Chondrocyte (in vitro differentiated cells): ENCODE data around the gene AGR3. TPM values are rescaled to one million over a fixed set of nuclear protein-coding genes. Genes with fewer than 3 reads are reported as not detected.

Source experiments
- DNase-seq: peaks from one replicate; pipeline ENCODE4 v3.0.0; 2021; ENCODE audit warnings: mixed read lengths, low spot score
- H3K27ac Mint-ChIP-seq: one replicate; pipeline ENCODE4 v1.8.0; 2021; ENCODE audit warnings: mild to moderate bottlenecking, moderate library complexity, mixed read lengths; ENCODE audit not compliant: unreplicated experiment
- H3K27me3 Mint-ChIP-seq: 2 replicates; pipeline ENCODE4 v1.8.0; 2021; ENCODE audit warnings: low read depth, mixed read lengths
- H3K36me3 Mint-ChIP-seq: 2 replicates; pipeline ENCODE4 v1.8.0; 2021; ENCODE audit warnings: low read depth, mixed read lengths
- H3K4me1 Mint-ChIP-seq: 2 replicates; pipeline ENCODE4 v1.8.0; 2021; ENCODE audit warnings: low read depth, mild to moderate bottlenecking, mixed read lengths
- H3K4me3 Mint-ChIP-seq: one replicate; pipeline ENCODE4 v1.8.0; 2021; ENCODE audit warnings: mild to moderate bottlenecking, moderate library complexity, mixed read lengths; ENCODE audit not compliant: unreplicated experiment
- H3K9me3 Mint-ChIP-seq: 2 replicates; pipeline ENCODE4 v1.8.0; 2021; ENCODE audit warnings: low read depth, mixed read lengths
- CTCF ChIP-seq: fragments of 200-600 bp; sonication (generic); IDR thresholded peaks from 2 replicates; pipeline ENCODE4 v1.5.0; 2021; ENCODE audit warnings: antibody characterized with exemption, mild to moderate bottlenecking, moderate library complexity
- total RNA-seq: library from RNA; stranded (reverse); gene quantifications from 3 replicates; pipeline ENCODE4 v1.2.1, GENCODE V29; 2021

Gene AGR3
- total RNA-seq, 1 donor from 2014 or later = not detected

- Mint-ChIP-seq H3K27ac (no peak overlapping the region), H3K27me3 (no peaks in the 10 kb centered on the region), H3K36me3 (peaks cover 2% of the 10 kb centered on the region), H3K4me3 (no peak overlapping the region), H3K9me3 (peaks cover 31% of the 10 kb centered on the region), H3K4me1 (peaks cover 49% of the 10 kb centered on the region)
- DNase-seq = no peak
- no peak for TF ChIP-seq CTCF
These were observed 31.9 kb upstream of the AGR3 start for GRCh38 chr7:16913643-16914042.

- Mint-ChIP-seq H3K4me3 (no peak overlapping the region), H3K27ac (no peak overlapping the region), H3K36me3 (peaks cover 2% of the 10 kb centered on the region), H3K9me3 (peaks cover 31% of the 10 kb centered on the region), H3K27me3 (no peaks in the 10 kb centered on the region), H3K4me1 (peaks cover 43% of the 10 kb centered on the region)
- no peak for DNase-seq
- TF ChIP-seq CTCF = no peak
These were observed 30.8 kb upstream of the AGR3 start for GRCh38 chr7:16912540-16912939.

- Mint-ChIP-seq H3K27me3 (no peaks in the 10 kb centered on the region), H3K9me3 (peaks cover 25% of the 10 kb centered on the region), H3K36me3 (peaks cover 2% of the 10 kb centered on the region), H3K27ac (no peak overlapping the region), H3K4me1 (peaks cover 45% of the 10 kb centered on the region), H3K4me3 (no peak overlapping the region)
- no peak for TF ChIP-seq CTCF
- no peak for DNase-seq
These were observed 26.8 kb upstream of the AGR3 start for GRCh38 chr7:16908561-16908960.

GRCh38 chr7:16905300-16906044, 23.7 kb upstream of the AGR3 start:
- H3K36me3 Mint-ChIP-seq = peaks cover 6% of the 10 kb centered on the region
- no peak overlapping the region for H3K4me3 Mint-ChIP-seq
- no peaks in the 10 kb centered on the region for H3K27me3 Mint-ChIP-seq
- no peak for TF ChIP-seq CTCF
- H3K27ac Mint-ChIP-seq = peak overlapping the region; percentile 33
- peaks cover 45% of the 10 kb centered on the region for H3K4me1 Mint-ChIP-seq
- peaks cover 14% of the 10 kb centered on the region for H3K9me3 Mint-ChIP-seq
- no peak for DNase-seq

- TF ChIP-seq CTCF = no peak
- Mint-ChIP-seq H3K4me3 (no peak overlapping the region), H3K9me3 (peaks cover 6% of the 10 kb centered on the region), H3K4me1 (peaks cover 37% of the 10 kb centered on the region), H3K36me3 (peaks cover 4% of the 10 kb centered on the region), H3K27me3 (no peaks in the 10 kb centered on the region), H3K27ac (peak overlapping the region; percentile 50)
- no peak for DNase-seq
These were observed 22.3 kb upstream of the AGR3 start for GRCh38 chr7:16904076-16904475.
